MCF 10A (cell line): Measurements from ENCODE around the gene B3GNT3. TPM values are rescaled to one million over a fixed set of nuclear protein-coding genes. Genes with fewer than 3 reads are reported as not detected.
A peak's percentile ranks its signal among the peaks of the same experiment; 100 is the strongest.
"Not testable (repeated sequence)": the region's sequence is repeated elsewhere in the genome, so short reads cannot be mapped to it uniquely, and the experiment has no call there.

Experiments
- BruUV-seq: library from RNA; stranded (reverse); fragments of 400-500 nt; replicated peaks from 2 replicates; lab custom pipeline; 2021; lab: Mats Ljungman, UMichigan
- CTCF ChIA-PET: fragments of 300-600 bp; sonication (Branson Sonifier 250); formaldehyde crosslinking; extraction: SDS; loops from one replicate; lab custom pipeline; 2021; ENCODE audit warnings: antibody characterized with exemption, inconsistent platforms; lab: Yijun Ruan, JAX
- POLR2A ChIA-PET: fragments of 300-600, 350-650 bp; sonication (Branson Sonifier 250); formaldehyde crosslinking; extraction: SDS; loops from one replicate; lab custom pipeline; 2020; ENCODE audit warnings: antibody characterized with exemption, inconsistent platforms; lab: Yijun Ruan, JAX
- DNase-seq: peaks from one replicate; pipeline ENCODE4 v3.0.0-alpha.2; 2018; ENCODE audit not compliant: unreplicated experiment
- H3K27ac Mint-ChIP-seq: one replicate; pipeline ENCODE4 v1.8.0; 2022; ENCODE audit warnings: mild to moderate bottlenecking, low read depth, mixed read lengths; ENCODE audit not compliant: unreplicated experiment
- H3K27me3 Mint-ChIP-seq: one replicate; pipeline ENCODE4 v1.8.0; 2022; ENCODE audit warnings: mixed read lengths; ENCODE audit not compliant: insufficient read depth, unreplicated experiment
- H3K36me3 Mint-ChIP-seq: one replicate; pipeline ENCODE4 v1.8.0; 2022; ENCODE audit warnings: mild to moderate bottlenecking, moderate library complexity, mixed read lengths; ENCODE audit not compliant: insufficient read depth, unreplicated experiment
- H3K4me1 Mint-ChIP-seq: one replicate; pipeline ENCODE4 v1.8.0; 2022; ENCODE audit warnings: mixed read lengths; ENCODE audit not compliant: insufficient read depth, unreplicated experiment
- H3K4me3 Mint-ChIP-seq: one replicate; pipeline ENCODE4 v1.8.0; 2022; ENCODE audit warnings: mild to moderate bottlenecking, moderate library complexity, mixed read lengths; ENCODE audit not compliant: unreplicated experiment
- H3K9me3 Mint-ChIP-seq: one replicate; pipeline ENCODE4 v1.8.0; 2022; ENCODE audit warnings: mixed read lengths; ENCODE audit not compliant: unreplicated experiment
- intact Hi-C: fragments of 100-400 bp; cut with micrococcal nuclease; formaldehyde crosslinking; loops from 2 replicates; pipeline ENCODE4 v1.14.1; 2022
- total RNA-seq: library from RNA; stranded (reverse); gene quantifications from 2 replicates; pipeline ENCODE4 v1.2.3, GENCODE V29; 2022
- TF ChIP-seq, protein P1 (sequence below): fragments of 200-600 bp; IDR thresholded peaks from one replicate; pipeline ENCODE4 v1.8.0; 2022; ENCODE audit warnings: antibody characterized with exemption, mild to moderate bottlenecking; ENCODE audit not compliant: unreplicated experiment

The B3GNT3 gene
- total RNA-seq, 1 experiment from 2014 or later: 0.40 TPM

DNA sequence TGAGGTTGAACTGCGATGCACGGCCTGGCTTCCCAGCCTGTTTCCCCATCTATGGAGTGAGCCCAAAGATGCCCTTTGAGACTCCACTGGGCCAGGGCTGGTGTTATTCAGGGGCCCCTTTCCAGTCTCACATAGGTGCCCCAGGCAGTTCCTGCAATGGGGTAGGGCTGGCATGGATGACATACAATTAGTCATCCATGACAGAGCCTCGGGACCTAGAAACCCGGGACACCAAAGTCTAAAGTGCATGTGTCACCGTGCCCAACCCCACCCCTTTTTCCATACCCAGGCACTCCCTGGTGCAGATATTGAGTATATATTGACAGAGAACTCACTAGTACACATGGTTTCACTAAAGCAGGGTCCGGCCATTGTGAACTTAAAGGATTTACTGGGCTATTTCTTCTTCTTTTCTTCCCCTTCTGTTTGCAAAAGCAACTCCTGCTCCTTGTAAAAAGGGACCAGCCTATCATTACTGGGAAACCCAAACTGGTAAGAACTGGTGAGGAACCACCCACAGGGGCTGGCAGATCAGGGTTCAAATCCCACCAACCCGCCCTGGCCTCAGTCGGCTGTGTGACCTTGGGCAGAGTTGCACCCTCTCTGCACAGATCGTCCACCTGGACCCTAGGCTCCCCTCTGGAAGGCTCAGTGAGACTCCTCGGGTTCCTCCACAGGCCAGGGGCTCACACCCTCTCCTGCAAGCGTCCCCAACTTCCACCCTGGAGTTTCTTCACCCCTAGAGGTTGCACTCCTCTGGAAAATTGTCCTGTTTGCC, 2.7 kb downstream of the B3GNT3 start:
- H3K4me3 Mint-ChIP-seq: no peak overlapping the region
- peak overlapping the region; percentile 9 for H3K27ac Mint-ChIP-seq
- H3K36me3 Mint-ChIP-seq: no peaks in the 10 kb centered on the region
- peaks cover 13% of the 10 kb centered on the region for H3K4me1 Mint-ChIP-seq
- intact Hi-C loops: no loop called here
- ChIA-PET CTCF (interaction anchor here (0.6 to 1.0 kb wide), 3 partner anchors 14 to 302 kb away, joined by 3 to 5 read pairs (median 3); no protein-coding TSS in a partner anchor), POLR2A (interaction anchor here (1.1 kb wide), 1 partner anchor 136 kb away, joined by 4 read pairs; no protein-coding TSS in a partner anchor)
- peak; percentile 89 for DNase-seq
- no peaks in the 10 kb centered on the region for H3K9me3 Mint-ChIP-seq
- H3K27me3 Mint-ChIP-seq: no peaks in the 10 kb centered on the region
- BruUV-seq: no TSS peak
- TF ChIP-seq, protein P1, sequence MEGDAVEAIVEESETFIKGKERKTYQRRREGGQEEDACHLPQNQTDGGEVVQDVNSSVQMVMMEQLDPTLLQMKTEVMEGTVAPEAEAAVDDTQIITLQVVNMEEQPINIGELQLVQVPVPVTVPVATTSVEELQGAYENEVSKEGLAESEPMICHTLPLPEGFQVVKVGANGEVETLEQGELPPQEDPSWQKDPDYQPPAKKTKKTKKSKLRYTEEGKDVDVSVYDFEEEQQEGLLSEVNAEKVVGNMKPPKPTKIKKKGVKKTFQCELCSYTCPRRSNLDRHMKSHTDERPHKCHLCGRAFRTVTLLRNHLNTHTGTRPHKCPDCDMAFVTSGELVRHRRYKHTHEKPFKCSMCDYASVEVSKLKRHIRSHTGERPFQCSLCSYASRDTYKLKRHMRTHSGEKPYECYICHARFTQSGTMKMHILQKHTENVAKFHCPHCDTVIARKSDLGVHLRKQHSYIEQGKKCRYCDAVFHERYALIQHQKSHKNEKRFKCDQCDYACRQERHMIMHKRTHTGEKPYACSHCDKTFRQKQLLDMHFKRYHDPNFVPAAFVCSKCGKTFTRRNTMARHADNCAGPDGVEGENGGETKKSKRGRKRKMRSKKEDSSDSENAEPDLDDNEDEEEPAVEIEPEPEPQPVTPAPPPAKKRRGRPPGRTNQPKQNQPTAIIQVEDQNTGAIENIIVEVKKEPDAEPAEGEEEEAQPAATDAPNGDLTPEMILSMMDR: no peak

DNA sequence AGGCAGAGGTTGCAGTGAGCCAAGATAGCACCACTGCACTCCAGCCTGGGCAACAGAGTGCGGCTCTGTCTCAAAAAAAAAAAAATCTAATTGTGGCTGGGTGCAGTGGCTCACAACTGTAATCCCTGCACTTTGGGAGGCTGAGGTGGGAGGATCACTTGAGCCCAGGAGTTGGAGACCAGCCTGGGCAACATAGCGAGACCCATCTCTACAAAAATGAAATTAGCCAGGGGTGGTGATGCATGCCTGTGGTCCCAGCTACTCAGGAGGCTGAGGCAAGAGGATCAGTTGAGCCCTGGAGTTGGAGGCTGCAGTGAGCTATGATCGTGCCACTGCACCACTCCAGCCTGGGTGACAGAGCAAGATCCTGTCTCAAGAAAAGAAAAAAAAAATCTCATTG, 3.7 kb downstream of the B3GNT3 start:
- H3K36me3 Mint-ChIP-seq, H3K9me3 Mint-ChIP-seq, H3K4me3 Mint-ChIP-seq, BruUV-seq, DNase-seq, H3K27me3 Mint-ChIP-seq, intact Hi-C loops, H3K27ac Mint-ChIP-seq: not testable (repeated sequence)
- POLR2A ChIA-PET: interaction anchor here (0.6 kb wide), 2 partner anchors 87 to 242 kb away, joined by 3 read pairs; no protein-coding TSS in a partner anchor
- peaks cover 13% of the 10 kb centered on the region for H3K4me1 Mint-ChIP-seq
- CTCF ChIA-PET: interaction anchor here (0.6 to 1.0 kb wide), 3 partner anchors 13 to 303 kb away, joined by 3 to 5 read pairs (median 4); no protein-coding TSS in a partner anchor

DNA sequence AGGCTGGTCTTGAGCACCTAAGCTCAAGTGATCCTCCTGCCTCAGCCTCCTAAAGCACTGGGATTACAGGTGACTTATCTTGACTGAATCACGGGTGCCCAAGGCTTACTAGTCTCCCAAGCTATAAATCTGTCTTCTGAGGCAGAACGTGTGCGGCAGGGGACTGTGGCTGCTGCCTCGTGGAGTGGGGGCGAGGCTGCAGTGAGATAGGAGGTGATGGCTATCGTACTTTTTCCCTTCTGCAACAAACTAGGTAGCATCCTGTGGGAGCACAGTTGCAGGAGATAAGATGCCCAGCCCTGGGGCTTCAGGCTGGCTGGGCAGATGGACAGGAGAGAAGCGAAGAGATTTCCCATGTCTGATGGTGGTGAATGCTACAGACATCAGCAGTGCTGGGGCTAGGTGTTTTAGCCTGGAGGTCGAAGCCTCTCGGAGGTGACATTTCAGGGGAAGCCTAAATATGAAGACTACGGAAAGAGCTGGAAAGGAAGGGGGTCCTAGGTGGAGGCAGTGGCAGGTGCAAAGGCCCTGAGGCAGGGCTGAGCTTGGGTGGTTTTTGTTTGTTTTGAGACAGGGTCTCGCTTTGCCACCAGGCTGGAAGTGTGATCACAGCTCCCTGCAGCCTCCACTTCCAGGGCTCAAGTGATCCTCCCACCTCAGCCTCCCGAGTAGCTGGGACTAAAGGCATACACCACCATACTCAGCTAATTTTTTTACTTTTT, 7.4 kb downstream of the B3GNT3 start:
- H3K4me1 Mint-ChIP-seq: peaks cover 2% of the 10 kb centered on the region
- no peaks in the 10 kb centered on the region for H3K9me3 Mint-ChIP-seq
- no peak overlapping the region for H3K4me3 Mint-ChIP-seq
- intact Hi-C loops: no loop called here
- CTCF ChIA-PET: interaction anchor here (0.6 to 1.0 kb wide), 4 partner anchors 19 to 275 kb away, joined by 3 to 6 read pairs (median 4); a partner anchor contains a TSS
- no peak overlapping the region for H3K27ac Mint-ChIP-seq
- H3K27me3 Mint-ChIP-seq: no peaks in the 10 kb centered on the region
- no TSS peak for BruUV-seq
- TF ChIP-seq, protein P1: no peak
- POLR2A ChIA-PET: no interaction called here
- no peak for DNase-seq
- H3K36me3 Mint-ChIP-seq: no peaks in the 10 kb centered on the region

DNA sequence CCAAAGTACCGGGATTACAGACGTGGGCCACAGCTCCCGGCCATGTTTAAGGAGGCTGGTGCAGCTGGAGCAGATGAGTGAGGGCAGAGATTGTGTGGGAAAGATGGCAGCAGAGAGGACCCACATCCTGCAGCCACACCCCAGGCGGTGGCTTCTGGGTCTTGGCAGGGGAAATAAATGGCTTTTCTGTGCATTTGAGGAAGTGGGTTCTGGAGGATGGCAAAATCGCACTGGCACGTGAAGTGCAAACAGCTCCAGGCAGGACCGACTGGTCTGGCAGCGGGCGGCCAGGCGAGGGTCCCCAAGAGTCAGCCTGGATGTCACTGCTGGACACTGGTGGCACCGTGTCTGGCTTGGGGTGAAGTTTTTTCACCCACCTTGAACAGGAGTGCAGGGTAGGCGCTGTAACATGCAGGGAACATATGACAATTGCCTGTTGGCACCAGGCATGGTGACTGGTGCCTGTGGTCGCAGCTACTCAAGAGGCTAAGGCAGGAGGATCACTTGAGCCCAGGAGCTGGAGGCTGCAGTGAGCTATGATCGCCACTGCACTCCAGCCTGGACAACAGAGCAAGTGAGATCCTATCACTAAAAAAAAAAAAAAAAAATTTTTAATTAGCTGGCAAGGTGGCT, 8.4 kb downstream of the B3GNT3 start:
- H3K36me3 Mint-ChIP-seq: no peaks in the 10 kb centered on the region
- no peak for DNase-seq
- H3K4me1 Mint-ChIP-seq: no peaks in the 10 kb centered on the region
- CTCF ChIA-PET: interaction anchor here (0.6 kb wide), 1 partner anchor 188 kb away, joined by 4 read pairs; no protein-coding TSS in a partner anchor
- no peaks in the 10 kb centered on the region for H3K9me3 Mint-ChIP-seq
- no TSS peak for BruUV-seq
- H3K27me3 Mint-ChIP-seq: no peaks in the 10 kb centered on the region
- no peak overlapping the region for H3K27ac Mint-ChIP-seq
- POLR2A ChIA-PET: interaction anchor here (0.6 kb wide), 1 partner anchor 695 kb away, joined by 3 read pairs; no protein-coding TSS in a partner anchor
- H3K4me3 Mint-ChIP-seq: no peak overlapping the region
- TF ChIP-seq, protein P1: no peak
- intact Hi-C loops: no loop called here
